ENCODE data around the gene MRPL50.

- no peak for TF ChIP-seq OVOL3 (tag by site-specific recombination; IDR thresholded peaks at IDR 0.05)
- TF ChIP-seq ZNF16 (tag by site-specific recombination; IDR thresholded peaks at IDR 0.05; ENCODE audit: low read depth), result no peak
- no peak for TF ChIP-seq ZNF776 (tag by site-specific recombination; IDR thresholded peaks at IDR 0.05; ENCODE audit: borderline replicate concordance)
Observed at GRCh38 chr9:101372327-101373118, 25.9 kb downstream of the MRPL50 start.

Data from HEK293 (cell line).